CD4-positive, alpha-beta T cell treated with Interleukin-12 subunit alpha and Interleukin-12 subunit beta, for 1 hour (primary cell): ENCODE measurements around the gene IRF2BPL.
A peak's percentile ranks its signal among the peaks of the same experiment; 100 is the strongest.

Experiments used
- DNase-seq: peaks from one replicate; pipeline ENCODE4 v3.0.0-alpha.2; 2020

Gene IRF2BPL

DNA sequence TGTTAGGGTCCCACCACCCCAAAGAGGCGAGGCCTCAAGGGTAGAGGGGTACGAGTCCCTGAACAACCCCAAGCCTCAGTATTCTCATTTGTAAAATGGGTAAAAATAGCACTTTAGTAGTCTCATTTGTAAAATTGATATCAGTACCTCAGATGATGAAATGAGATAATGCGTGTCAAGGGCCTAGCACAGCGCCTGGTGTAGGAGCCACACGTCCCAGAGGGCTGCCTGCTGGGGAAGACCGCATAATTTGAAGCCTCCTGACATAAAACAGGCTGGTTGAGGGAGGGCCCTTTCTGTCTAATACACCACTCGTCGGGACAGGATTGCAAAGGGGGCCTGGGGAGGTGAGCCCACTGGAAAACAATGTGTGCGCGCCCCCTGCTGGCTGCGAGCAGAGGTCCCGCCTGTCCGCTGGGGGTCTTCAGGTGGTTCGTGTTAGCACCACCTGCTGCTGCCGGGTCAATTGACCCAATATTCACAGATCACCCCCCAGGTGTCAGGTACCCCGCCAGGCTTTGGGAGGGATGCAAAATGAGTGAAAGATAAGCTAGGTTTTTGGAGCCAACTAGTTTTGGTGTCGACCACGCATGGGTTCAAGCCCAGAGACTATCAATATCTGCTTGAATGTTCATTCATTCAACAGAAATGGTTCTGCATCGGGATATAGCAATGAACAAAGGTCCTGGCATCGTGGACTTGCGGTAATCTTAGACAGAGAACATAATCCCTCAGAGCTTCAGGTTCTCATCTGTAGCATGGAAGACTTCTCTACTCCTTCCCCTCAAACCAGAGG, 24.7 kb upstream of the IRF2BPL start:
- peak; percentile 80 for DNase-seq

DNA sequence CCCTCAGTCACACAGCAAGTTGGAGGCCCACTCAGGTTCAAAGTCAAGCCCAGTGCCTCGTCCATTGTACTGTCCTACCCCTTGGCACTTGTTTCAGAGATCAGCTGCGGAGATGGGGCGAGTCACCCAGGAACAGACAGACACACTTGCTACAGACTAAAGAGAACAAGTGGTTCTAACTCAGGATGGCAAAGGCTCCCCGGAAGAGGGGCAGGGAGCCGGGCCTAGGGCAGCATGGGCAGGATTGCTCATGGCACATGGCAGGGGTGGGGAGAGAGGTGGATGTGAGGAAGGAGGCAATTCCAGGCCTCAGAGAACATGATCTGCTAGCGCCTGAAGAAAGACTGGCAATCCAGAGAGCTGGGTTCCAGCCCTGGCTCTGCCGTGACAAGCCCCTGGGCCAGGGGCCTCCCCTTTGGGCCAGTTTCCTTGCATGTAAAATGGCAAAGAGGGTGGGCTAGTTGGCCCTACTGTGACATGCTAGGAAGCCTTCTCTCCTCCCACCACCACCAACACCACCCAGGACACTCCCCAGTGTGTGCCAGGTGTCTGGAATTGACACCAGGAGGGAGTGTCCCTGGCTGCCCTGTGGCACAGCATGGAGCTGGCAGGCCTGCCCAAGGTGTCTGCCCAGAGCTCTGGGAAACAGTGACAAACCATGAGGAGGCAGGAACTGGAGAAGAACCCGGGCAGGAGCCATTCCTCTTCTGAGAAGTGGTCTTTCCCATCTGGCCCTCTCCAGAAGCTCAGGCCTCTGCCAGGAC, 24.0 kb upstream of the IRF2BPL start:
- no peak for DNase-seq

DNA sequence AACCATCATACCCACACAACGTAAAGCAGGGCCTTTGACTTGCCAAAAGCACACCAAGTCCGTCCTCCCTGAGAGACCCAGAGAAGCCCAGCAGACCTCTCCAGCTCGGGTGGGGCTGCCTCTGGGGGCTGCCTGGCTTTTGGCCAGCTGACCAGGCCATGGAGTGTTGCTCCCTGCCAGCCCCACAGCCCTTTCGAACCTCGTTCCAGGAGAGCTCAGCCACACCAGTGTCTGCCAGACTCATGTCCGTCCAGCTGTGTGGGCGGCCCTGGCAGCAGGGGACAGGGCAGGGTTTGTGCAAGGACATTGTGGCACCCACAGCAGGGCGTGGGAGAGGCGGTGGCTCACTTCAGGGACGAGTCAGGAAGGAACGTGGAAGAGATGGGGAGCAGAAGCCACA, 22.6 kb upstream of the IRF2BPL start:
- DNase-seq = no peak

DNA sequence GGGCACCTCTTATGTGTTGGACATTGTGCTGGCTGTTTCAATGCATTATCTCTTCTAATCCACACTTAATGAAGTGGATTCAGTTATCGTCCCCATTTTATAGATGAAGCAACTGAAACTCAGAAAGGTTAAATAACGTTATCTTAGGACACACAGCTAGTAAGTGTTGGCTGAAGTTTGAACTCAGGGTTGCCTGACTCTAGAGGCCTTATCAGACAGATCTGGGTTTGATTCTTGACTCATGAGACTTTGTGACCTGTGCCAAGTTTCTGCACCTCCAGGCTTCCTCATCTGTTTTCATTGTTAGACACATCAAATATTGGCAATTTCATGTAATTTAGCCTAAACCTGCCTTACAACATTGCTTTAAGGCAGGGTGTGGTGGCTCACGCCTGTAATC, 18.2 kb upstream of the IRF2BPL start:
- DNase-seq = no peak

DNA sequence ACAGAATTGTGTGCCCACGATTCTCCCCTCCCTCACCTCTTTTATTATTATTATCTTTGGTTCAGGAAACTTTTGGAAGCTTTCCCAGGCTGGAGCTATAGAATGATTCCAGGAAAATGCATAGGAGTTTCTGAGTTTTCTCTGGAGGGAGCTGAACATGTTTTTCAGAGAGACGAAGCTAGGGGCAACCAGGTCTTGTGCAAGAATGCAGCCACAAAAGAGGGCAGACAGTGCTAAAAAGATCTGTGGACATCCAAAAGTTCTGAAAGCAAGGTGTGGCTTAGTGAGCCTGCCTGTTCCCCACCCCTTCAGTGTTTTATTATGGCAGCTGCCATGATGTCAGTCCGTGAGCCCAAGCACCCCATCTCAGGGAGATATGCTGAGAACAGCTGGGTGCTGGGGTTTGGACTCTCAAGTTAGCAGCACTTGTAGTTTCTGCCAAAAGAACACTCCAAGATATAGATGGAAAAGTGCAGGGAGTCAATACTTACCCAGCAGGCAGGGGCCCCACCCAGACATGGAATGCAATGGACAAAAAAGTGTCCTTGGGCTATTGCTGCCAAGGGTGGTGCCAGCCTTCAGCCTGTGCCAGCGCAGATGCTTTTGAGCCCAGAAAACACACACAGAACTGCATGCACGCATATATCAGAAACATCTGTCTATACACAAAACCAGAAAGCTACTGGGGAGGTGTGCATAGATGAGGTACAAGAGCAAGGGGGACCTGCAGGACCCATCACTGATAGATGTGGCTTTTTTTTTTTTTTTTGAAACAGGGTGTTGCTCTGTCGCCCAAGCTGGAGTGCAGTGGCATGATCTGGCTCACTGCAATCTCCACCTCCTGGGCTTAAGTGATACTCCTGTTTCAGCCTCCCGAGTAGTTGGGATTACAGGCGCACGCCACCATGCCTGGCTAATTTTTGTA, 17.0 kb upstream of the IRF2BPL start:
- DNase-seq = no peak

DNA sequence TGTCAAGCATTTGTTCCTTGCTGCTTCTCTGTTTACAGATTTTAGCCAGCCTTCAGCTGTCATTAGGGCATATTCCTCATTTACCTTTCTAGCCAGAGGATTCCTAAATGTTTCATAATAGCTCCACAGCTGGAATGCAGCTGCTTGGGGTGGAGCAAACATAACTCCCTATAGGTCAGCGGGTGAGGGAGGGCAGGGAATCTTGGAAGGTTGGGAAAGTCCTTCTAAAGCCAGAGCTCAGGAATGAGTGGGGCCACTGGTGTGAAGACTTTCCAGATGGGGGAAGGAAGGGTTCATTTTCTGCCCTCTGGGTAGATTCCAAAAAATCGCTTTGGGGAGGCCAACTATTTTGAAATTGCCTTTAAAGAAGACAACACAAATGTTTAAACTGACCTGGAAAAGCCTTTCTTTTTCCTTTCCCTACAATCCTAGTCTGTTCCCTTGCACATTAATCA, 16.3 kb upstream of the IRF2BPL start:
- DNase-seq = no peak

DNA sequence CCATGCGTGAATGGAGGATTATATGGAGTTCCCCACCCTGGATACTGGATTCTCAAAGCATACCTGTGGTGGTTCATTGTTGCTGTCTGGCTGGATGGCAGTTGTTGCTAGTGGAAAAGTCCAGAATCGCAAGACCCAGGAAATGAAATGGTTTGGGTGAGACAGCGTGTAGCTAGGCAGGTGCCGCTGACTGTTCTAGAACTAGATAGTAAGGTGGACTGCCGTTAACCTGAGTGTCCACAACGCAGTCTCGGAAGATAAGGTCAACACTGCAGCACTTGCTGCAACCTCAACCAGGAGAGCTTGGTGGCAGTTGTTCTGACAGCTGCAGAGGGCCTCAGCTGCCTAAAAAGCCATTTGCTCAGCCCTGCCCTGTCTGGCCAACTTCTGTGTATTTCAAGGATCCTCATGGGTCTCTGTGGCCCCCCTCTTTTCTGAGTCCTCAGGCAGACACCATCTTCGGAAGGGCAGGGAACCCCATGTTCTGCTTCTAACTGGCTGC, 15.5 kb upstream of the IRF2BPL start:
- DNase-seq = no peak

DNA sequence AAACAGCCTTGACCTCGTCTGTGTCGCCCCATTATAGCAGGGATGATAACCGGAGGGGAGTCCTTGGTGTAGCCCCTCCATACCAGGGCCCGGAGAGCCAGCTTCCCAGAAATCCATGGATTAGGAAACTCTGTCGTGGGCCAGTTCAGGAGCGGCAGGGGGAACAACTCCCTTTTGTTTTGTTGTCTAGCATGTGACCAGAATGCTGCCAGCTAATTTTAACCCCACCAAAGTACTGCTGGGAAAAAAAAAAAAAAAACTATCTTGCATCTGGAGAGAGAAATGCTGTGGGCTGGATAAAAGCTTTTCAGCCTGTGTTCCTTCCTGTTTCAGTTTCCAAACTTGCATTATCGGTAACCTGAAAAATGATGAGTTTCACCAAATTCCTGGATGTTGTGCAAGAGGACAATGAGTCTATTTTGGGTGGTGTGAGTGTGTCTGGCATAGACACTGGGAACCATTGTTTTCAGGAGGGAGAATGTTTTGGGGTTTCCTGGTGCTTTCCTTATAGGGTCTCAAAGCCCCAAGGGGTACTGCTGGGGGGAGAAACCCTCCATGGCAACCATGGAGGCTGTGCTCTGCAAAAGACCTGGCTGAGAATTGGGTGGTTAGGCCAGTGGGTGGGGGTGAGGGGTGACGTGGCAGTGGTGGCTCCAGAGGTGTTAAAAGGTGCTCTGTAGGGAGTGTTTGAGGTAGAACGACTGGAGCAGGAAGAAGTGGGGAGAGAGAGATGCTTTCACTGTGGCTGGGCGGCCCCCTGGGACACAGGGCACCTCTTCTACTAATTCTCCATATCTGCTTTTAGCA, 14.9 kb upstream of the IRF2BPL start:
- DNase-seq = peak; percentile 61

DNA sequence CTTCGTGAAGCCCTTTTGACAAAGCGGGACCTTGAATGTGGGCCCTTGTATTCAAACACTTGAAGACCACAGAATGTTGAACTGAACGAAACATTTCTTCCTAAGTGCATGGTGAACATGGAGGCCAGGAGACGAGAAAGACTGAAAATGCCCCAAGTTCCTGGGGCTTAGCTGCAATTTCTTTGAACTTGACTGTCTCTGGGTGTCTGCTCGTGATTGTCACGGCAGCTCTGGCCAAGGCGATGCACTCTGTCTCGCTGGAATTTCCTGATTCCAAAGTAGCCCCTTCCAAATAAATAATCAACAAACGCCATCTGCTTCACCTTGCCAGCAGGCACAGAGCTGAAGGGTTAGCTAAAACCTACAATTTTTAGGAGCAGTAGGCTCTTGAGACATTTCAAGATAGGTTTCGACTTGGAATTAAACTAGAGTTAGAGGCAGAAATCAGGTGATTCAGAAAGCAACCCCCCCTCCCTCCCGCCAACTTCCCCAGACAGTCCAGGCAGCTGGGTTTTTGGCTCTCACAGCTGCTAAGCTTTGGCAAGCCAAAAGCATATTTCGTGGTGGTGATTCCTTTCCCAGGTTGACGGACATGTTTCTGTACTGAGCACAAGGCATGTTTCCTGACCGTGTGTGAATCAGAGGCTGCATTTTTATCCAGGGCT, 13.5 kb upstream of the IRF2BPL start:
- no peak for DNase-seq

DNA sequence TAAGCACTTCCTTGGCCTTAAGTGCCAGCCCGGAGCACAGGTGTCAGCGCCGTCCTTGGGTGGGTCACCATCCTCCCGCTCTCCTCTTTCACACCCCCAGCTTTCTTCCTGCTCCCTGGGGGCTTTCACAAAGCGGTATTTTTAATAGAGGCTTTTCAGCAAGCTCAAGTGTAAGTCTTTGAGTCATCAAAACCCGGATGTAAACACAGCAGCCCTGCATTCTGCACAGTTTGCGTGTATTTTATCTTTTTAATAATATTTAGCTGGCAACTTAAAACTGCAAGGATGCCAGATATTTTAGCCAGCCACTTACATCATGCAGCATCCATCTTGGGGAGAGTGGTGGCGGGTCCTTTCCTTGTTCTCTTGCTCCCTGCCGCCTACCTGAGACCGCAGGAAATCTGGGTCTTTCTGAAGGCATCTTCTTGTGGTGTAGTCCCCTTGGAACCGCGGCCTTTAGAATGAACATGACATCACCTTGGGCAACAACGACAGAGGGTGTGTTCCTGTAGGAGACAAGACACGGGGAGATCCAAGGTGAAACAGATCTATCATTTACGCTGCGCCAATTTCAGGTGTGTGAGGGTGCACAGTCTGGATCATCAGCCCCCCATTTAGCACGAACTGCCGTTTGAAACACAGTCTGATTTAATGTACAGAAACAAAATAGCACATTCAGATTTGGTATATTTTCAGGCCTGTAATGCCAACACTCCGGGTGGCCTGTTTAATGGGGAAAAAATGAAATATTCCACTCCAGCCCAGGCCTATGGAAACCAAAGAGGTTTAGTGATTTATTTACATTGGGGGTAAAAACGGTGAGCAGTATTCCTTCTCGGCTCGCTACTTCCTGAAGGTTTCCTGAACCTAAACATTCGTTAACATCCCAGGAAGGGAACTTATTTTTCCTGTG, 12.5 kb upstream of the IRF2BPL start:
- DNase-seq = no peak

DNA sequence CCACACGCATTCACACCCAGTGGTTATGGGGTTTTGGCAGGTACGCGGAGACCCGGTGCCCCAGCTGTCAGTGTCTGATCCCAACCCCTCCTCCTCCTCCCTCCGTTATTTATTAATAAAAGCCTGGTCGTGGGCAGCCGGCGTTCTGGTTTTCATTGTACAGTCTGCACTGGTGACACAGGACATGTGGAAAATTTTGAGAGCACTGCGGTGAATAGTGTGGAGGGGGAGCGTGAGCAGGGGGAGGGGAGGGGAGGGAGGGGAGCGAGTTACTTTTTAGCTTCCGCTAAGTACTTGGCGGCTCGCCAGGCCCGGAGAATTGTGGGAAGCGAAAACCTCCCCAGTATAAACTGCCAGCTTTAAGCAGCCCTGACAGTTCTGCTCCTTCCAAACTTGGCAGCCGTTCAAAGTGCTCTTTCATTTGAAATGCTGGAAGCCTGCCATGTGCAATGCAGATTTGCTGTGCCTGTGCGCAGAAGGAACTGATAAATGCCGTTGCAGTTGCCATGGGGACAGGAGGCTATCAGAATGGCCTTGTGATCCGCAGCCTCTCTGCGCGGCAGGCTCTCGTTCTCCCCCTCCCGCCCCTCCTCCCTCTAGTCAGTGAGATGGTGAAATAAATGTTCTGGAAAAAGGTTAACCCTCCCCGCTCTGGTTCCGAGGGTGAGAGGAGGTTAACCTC, 11.7 kb upstream of the IRF2BPL start:
- peak; percentile 98 for DNase-seq

DNA sequence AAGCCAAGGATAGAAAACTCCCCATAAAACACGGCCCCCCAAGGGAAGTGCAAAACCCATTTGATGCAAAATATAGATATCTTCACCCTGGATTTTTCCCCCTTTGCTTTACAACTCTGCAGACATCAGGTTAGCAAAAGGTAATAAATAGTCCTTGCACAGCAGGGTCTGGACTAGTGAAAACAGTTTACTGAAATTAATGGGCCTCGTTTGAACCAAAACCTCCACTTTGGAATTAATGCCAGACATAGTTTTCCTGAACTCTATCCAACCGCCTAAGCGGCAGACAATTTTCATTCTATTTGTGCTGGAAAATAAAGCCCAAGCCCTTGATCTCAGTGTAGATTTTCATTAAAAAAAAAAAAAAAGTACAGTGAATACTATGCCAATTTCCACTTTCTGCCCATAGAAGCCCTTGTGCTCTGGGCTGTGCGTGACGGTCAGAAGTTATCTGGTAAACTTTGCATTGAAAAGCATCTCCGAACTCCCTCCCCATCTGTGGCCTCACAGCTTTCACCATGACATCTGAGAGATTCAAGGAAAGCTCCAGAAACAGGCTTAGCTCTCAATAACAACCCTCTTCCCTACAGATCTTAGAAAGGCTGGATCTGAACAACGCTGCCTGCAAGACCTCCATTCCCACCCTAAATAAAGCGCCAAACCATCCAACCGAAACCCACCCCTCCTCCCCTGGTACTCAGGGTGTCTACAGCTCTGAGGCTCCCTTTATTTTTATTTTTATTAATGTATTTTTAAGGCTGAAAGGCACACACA, 11.0 kb upstream of the IRF2BPL start:
- DNase-seq = no peak

DNA sequence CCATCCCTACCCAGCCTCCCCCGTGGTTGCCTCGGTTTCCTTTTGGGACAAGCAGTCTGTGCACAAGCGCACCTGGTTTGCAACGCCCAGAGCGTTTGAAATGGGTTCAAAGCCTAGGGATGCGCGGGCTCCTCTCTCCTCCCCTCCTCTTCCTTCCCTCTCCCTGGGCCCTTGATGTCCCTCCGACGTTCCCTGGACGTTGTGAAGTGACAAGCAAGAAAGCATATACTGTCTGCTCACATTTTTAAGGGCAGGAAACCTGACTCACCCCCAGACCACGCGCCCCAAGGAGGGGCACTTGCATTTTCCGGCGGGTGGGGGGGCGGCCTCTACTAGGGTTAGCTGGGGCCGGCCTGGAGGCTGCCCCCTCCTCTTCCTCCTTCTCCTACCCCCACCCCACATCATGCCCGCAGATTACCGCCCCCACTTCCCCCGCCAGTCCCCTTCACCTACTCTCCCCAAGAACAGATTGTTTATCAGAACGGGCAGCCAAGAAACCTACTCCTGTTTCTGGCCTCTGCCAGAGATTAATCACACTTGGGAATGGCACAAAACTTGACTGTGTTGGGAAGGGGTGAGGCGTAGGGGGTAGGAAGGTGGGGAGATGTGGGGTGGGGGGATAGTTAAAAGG, 9.5 kb upstream of the IRF2BPL start:
- peak; percentile 50 for DNase-seq

DNA sequence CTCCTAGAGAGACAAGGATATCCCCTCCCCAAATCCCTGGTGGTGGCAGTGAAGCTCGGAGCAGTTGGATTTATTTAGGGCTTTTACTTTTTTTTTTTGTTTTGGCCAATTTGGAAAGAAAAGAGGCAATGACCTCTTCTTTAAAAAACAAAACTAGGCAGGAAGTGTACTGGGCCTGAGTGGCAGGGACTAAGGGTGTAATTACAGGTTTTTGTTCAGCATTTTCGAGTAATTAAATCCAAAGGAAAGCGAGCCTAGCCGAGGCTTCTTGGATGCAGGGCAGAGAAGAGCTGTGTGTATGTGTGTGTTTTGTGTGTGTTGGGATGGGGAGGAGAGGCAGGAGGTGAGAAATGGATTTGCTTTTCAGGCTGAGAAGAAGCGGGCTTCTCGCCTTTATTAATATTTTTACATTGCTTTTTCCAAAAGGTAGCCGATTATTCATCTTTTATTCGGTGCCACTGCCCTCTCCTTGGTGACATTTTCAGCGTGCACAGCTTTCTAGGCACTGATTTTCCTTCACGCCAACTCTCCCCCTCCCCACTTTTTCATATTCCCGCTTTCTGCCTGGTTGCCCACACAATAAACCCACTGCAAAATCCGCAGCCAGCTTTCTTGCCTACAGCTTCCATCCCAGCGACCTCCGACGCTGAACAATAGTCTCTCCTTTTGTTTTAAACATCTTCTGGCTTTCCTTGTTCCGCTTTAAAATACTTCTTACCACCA, 8.9 kb upstream of the IRF2BPL start:
- DNase-seq = no peak

DNA sequence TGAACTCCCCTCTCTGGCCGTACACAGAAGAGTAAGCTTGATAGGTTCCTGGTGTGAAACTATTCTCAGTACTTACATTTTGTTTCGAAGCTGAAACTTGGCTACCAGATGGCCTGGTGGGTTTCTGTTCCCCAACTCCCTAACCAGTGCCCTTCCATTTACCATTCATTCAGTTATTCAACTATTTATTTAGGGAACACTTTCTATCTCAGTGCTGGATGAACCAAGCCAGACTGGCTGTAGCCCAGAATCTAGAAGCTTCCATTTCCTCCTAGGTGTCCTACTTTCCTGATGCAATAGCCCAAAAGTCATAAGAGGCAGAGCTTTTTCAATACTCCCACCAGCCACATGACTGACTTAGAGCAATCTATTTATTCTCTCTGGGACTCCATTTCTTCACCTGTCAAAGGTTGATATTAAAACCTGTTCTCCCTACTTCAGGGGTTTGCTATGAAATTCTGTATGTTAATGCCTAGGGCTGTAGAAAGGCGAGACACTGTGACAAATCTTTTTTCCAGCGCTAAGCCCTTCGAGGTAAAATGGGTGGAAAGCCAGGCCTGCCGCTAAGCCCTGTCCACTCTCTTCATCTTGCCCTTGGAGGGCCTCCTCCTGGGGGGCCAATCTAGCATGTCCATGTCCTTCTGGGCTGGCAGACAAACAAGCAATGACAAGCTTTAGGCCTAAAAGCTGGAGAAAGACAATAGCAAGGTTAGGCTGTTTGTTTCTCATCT, 8.1 kb upstream of the IRF2BPL start:
- no peak for DNase-seq

DNA sequence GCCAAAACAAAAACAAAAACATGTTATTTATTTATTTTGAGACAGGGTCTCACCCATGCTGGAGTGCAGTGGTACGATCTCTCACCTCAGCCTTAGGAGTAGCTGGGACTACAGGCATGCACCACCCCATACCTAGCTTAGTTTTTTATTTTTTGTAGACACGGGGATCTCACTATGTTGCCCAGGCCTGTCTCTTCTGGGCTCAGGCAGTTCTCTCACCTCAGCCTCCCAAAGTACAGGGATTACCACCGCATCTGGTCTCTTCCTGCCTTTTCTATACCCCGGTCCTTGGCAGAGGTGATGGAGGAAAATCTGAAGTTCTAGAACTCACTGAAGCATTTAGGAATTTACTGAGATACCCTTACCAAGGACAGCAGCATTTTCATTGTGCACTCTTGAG, 6.8 kb upstream of the IRF2BPL start:
- DNase-seq = no peak
